Measurements from ENCODE around the gene IER3.

Gene IER3

GRCh38 chr6:30717129-30717844 lies 27.1 kb downstream of the IER3 start, which contains the start of gene MDC1:
Gene MDC1 (minus strand): TSS chr6:30717281. CDS start chr6:30715175, 2,106 bp downstream.
- Histone ChIP-seq H3K27me3 (ENCODE audit: control insufficient read depth in 3 of 3, insufficient read depth in 3 of 3, low read depth in 1 of 3, low read length in 3 of 3) (no peaks in the 10 kb centered on the region), H2BK12ac (ENCODE audit: low read length) (no peak within 1 kb of the TSS), H4K91ac (ENCODE audit: low read depth, low read length, poor library complexity) (no peak within 1 kb of the TSS), H3K4me1 (ENCODE audit: control insufficient read depth in 2 of 2, insufficient read depth in 1 of 2, low read depth in 1 of 2, low read length in 2 of 2) (peaks cover 4 to 15% of the 10 kb centered on the region in 2 donors), H3K14ac (ENCODE audit: low read length) (no peak within 1 kb of the TSS), H4K8ac (ENCODE audit: low read depth, low read length) (no peak within 1 kb of the TSS), H3K18ac (ENCODE audit: low read length) (peak within 1 kb of the TSS; percentile 80), H2AFZ (ENCODE audit: low read length) (peak within 1 kb of the TSS; percentile 80), H2AK5ac (ENCODE audit: low read depth, low read length) (no peak within 1 kb of the TSS), H3K36me3 (replicated peaks in 1 of 2; ENCODE audit: control insufficient read depth in 2 of 2, insufficient read depth in 2 of 2, low read length in 2 of 2) (peaks cover 27 to 38% of the 10 kb centered on the region in 2 donors), H3K23ac (ENCODE audit: low read depth, low read length, poor library complexity) (peak within 1 kb of the TSS; percentile 94), H3K9ac (ENCODE audit: low read depth, low read length, poor library complexity) (peak within 1 kb of the TSS; percentile 83), H3K9me3 (replicated peaks in 1 of 2; ENCODE audit: control insufficient read depth in 2 of 2, insufficient read depth in 1 of 2, low read depth in 1 of 2, low read length in 2 of 2) (no peaks in the 10 kb centered on the region), H2BK120ac (ENCODE audit: low read depth, low read length) (no peak within 1 kb of the TSS), H2BK15ac (ENCODE audit: low read length) (no peak within 1 kb of the TSS), H3K4me2 (ENCODE audit: insufficient read depth, low read length, poor library complexity, severe bottlenecking) (peak within 1 kb of the TSS; percentile 72), H3K79me1 (ENCODE audit: low read depth, low read length) (no peaks in the 10 kb centered on the region), H3K4ac (ENCODE audit: low read length) (no peak within 1 kb of the TSS), H2BK5ac (ENCODE audit: low read length) (no peak within 1 kb of the TSS), H3K27ac (replicated peaks; ENCODE audit: low read length) (peak within 1 kb of the TSS; percentile 85), H3K4me3 (ENCODE audit: low read length in 2 of 2) (peak within 1 kb of the TSS; percentile 62 to 88)
- peak; percentile 99 for DNase-seq (ENCODE audit: low spot score)
- WGBS, 2 donors (ENCODE audit: extremely low coverage in 2 of 2, insufficient read length in 2 of 2, insufficient replicate concordance in 1 of 2), result no CpG with 5 or more reads among the region's 48 CpGs

GRCh38 chr6:30716879-30717128 lies 27.5 kb downstream of the IER3 start:
- H3K27me3 ChIP-seq (ENCODE audit: control insufficient read depth in 3 of 3, insufficient read depth in 3 of 3, low read depth in 1 of 3, low read length in 3 of 3), result no peaks in the 10 kb centered on the region
- DNase-seq (ENCODE audit: low spot score), result no peak
- H3K14ac ChIP-seq (ENCODE audit: low read length), result no peak overlapping the region
- H3K18ac ChIP-seq (ENCODE audit: low read length), result peak overlapping the region; percentile 80
- H3K4me3 ChIP-seq (ENCODE audit: low read length in 2 of 2), result peak overlapping the region; percentile 62 to 88
- peak overlapping the region; percentile 85 for H3K27ac ChIP-seq (replicated peaks; ENCODE audit: low read length)
- H3K23ac ChIP-seq (ENCODE audit: low read depth, low read length, poor library complexity), result no peak overlapping the region
- peak overlapping the region; percentile 80 for H2AFZ ChIP-seq (ENCODE audit: low read length)
- no peak overlapping the region for H4K91ac ChIP-seq (ENCODE audit: low read depth, low read length, poor library complexity)
- peak overlapping the region; percentile 72 for H3K4me2 ChIP-seq (ENCODE audit: insufficient read depth, low read length, poor library complexity, severe bottlenecking)
- H2BK120ac ChIP-seq (ENCODE audit: low read depth, low read length), result no peak overlapping the region
- H2BK12ac ChIP-seq (ENCODE audit: low read length), result no peak overlapping the region
- no CpG with 5 or more reads among the region's 8 CpGs for WGBS, 2 donors (ENCODE audit: extremely low coverage in 2 of 2, insufficient read length in 2 of 2, insufficient replicate concordance in 1 of 2)
- H3K9me3 ChIP-seq (replicated peaks in 1 of 2; ENCODE audit: control insufficient read depth in 2 of 2, insufficient read depth in 1 of 2, low read depth in 1 of 2, low read length in 2 of 2), result no peaks in the 10 kb centered on the region
- H4K8ac ChIP-seq (ENCODE audit: low read depth, low read length), result no peak overlapping the region
- H3K36me3 ChIP-seq (replicated peaks in 1 of 2; ENCODE audit: control insufficient read depth in 2 of 2, insufficient read depth in 2 of 2, low read length in 2 of 2), result peaks cover 30 to 38% of the 10 kb centered on the region in 2 donors
- no peak overlapping the region for H2AK5ac ChIP-seq (ENCODE audit: low read depth, low read length)
- peaks cover 4 to 15% of the 10 kb centered on the region in 2 donors for H3K4me1 ChIP-seq (ENCODE audit: control insufficient read depth in 2 of 2, insufficient read depth in 1 of 2, low read depth in 1 of 2, low read length in 2 of 2)
- H3K4ac ChIP-seq (ENCODE audit: low read length), result no peak overlapping the region
- no peak overlapping the region for H2BK5ac ChIP-seq (ENCODE audit: low read length)
- H3K9ac ChIP-seq (ENCODE audit: low read depth, low read length, poor library complexity), result peak overlapping the region; percentile 50
- no peak overlapping the region for H2BK15ac ChIP-seq (ENCODE audit: low read length)
- no peaks in the 10 kb centered on the region for H3K79me1 ChIP-seq (ENCODE audit: low read depth, low read length)

- no CpG with 5 or more reads among the region's 1 CpG for WGBS, 2 donors (ENCODE audit: extremely low coverage in 2 of 2, insufficient read length in 2 of 2, insufficient replicate concordance in 1 of 2)
- Histone ChIP-seq H3K36me3 (replicated peaks in 1 of 2; ENCODE audit: control insufficient read depth in 2 of 2, insufficient read depth in 2 of 2, low read length in 2 of 2) (peaks cover 40 to 60% of the 10 kb centered on the region in 2 donors), H3K4ac (ENCODE audit: low read length) (no peak overlapping the region), H3K27me3 (ENCODE audit: control insufficient read depth in 3 of 3, insufficient read depth in 3 of 3, low read depth in 1 of 3, low read length in 3 of 3) (no peaks in the 10 kb centered on the region), H2AFZ (ENCODE audit: low read length) (no peak overlapping the region), H3K27ac (replicated peaks; ENCODE audit: low read length) (no peak overlapping the region), H3K23ac (ENCODE audit: low read depth, low read length, poor library complexity) (no peak overlapping the region), H2BK120ac (ENCODE audit: low read depth, low read length) (no peak overlapping the region), H3K9ac (ENCODE audit: low read depth, low read length, poor library complexity) (no peak overlapping the region), H3K4me2 (ENCODE audit: insufficient read depth, low read length, poor library complexity, severe bottlenecking) (no peak overlapping the region), H2BK5ac (ENCODE audit: low read length) (no peak overlapping the region), H3K14ac (ENCODE audit: low read length) (no peak overlapping the region), H3K79me1 (ENCODE audit: low read depth, low read length) (no peaks in the 10 kb centered on the region), H3K18ac (ENCODE audit: low read length) (no peak overlapping the region), H2BK12ac (ENCODE audit: low read length) (no peak overlapping the region), H2BK15ac (ENCODE audit: low read length) (no peak overlapping the region), H3K4me3 (ENCODE audit: low read length in 2 of 2) (no peak overlapping the region), H4K8ac (ENCODE audit: low read depth, low read length) (no peak overlapping the region), H4K91ac (ENCODE audit: low read depth, low read length, poor library complexity) (no peak overlapping the region), H2AK5ac (ENCODE audit: low read depth, low read length) (no peak overlapping the region), H3K9me3 (replicated peaks in 1 of 2; ENCODE audit: control insufficient read depth in 2 of 2, insufficient read depth in 1 of 2, low read depth in 1 of 2, low read length in 2 of 2) (no peaks in the 10 kb centered on the region), H3K4me1 (ENCODE audit: control insufficient read depth in 2 of 2, insufficient read depth in 1 of 2, low read depth in 1 of 2, low read length in 2 of 2) (peaks cover 4 to 13% of the 10 kb centered on the region in 2 donors)
- no peak for DNase-seq (ENCODE audit: low spot score)
These were observed 30.1 kb downstream of the IER3 start for GRCh38 chr6:30714263-30714662.

- Histone ChIP-seq H2BK5ac (ENCODE audit: low read length) (no peak overlapping the region), H3K36me3 (replicated peaks in 1 of 2; ENCODE audit: control insufficient read depth in 2 of 2, insufficient read depth in 2 of 2, low read length in 2 of 2) (peaks cover 45 to 77% of the 10 kb centered on the region in 2 donors), H3K27ac (replicated peaks; ENCODE audit: low read length) (no peak overlapping the region), H3K23ac (ENCODE audit: low read depth, low read length, poor library complexity) (no peak overlapping the region), H2BK120ac (ENCODE audit: low read depth, low read length) (no peak overlapping the region), H3K4me2 (ENCODE audit: insufficient read depth, low read length, poor library complexity, severe bottlenecking) (no peak overlapping the region), H3K9ac (ENCODE audit: low read depth, low read length, poor library complexity) (no peak overlapping the region), H2AFZ (ENCODE audit: low read length) (no peak overlapping the region), H3K9me3 (replicated peaks in 1 of 2; ENCODE audit: control insufficient read depth in 2 of 2, insufficient read depth in 1 of 2, low read depth in 1 of 2, low read length in 2 of 2) (no peaks in the 10 kb centered on the region), H3K27me3 (ENCODE audit: control insufficient read depth in 3 of 3, insufficient read depth in 3 of 3, low read depth in 1 of 3, low read length in 3 of 3) (no peaks in the 10 kb centered on the region), H2AK5ac (ENCODE audit: low read depth, low read length) (no peak overlapping the region), H3K14ac (ENCODE audit: low read length) (no peak overlapping the region), H3K4me3 (ENCODE audit: low read length in 2 of 2) (no peak overlapping the region), H3K4me1 (ENCODE audit: control insufficient read depth in 2 of 2, insufficient read depth in 1 of 2, low read depth in 1 of 2, low read length in 2 of 2) (peaks cover 4 to 6% of the 10 kb centered on the region in 2 donors), H2BK15ac (ENCODE audit: low read length) (no peak overlapping the region), H2BK12ac (ENCODE audit: low read length) (no peak overlapping the region), H3K4ac (ENCODE audit: low read length) (no peak overlapping the region), H3K79me1 (ENCODE audit: low read depth, low read length) (no peaks in the 10 kb centered on the region), H4K91ac (ENCODE audit: low read depth, low read length, poor library complexity) (no peak overlapping the region), H3K18ac (ENCODE audit: low read length) (no peak overlapping the region), H4K8ac (ENCODE audit: low read depth, low read length) (no peak overlapping the region)
- no CpG with 5 or more reads among the region's 7 CpGs for WGBS, 2 donors (ENCODE audit: extremely low coverage in 2 of 2, insufficient read length in 2 of 2, insufficient replicate concordance in 1 of 2)
- DNase-seq (ENCODE audit: low spot score), result no peak
These were observed 31.9 kb downstream of the IER3 start for GRCh38 chr6:30712441-30712945.
